Pancreas (tissue), 10 donors: Measurements from ENCODE around the gene TYW1B. TPM values are rescaled to one million over a fixed set of nuclear protein-coding genes. Genes with fewer than 3 reads are reported as not detected.
"Not testable (repeated sequence)": the region's sequence is repeated elsewhere in the genome, so short reads cannot be mapped to it uniquely, and the experiment has no call there.

ENCODE experiments used
- ATAC-seq, 4 donors: fragments of 200-7000 bp; cut with Tn5 transposase; one replicate each; pipeline versions ENCODE4 v1.8.0 to v1.9.1; 2020; ENCODE audit warnings: mild to moderate bottlenecking in 4 of 4, moderate library complexity in 4 of 4
- DNase-seq, 6 donors: peaks; one replicate each; pipeline ENCODE4 v3.0.0-alpha.2; 2020
- FAIRE-seq: peaks from 2 replicates; lab custom pipeline; 2012; peaks lifted over from hg19 to GRCh38; lab: Jason Lieb, UNC
- H3K27ac ChIP-seq, 4 donors: fragments of 200-600 bp; sonication (generic); 1 replicate in 3 of 4; 2 replicates in 1 of 4; pipeline versions ENCODE4 v1.5.0 to v1.8.0; 2020
- H3K27me3 ChIP-seq, 4 donors: fragments of 200-600 bp; one replicate each; pipeline ENCODE4 v1.8.0; 2021
- H3K36me3 ChIP-seq, 3 donors: fragments of 200-600 bp; sonication (generic) in 1 of 3; one replicate each; pipeline versions ENCODE4 v1.5.0 to v1.8.0; 2020 to 2021
- H3K4me1 ChIP-seq, 3 donors: fragments of 200-600 bp; one replicate each; pipeline ENCODE4 v1.8.0; 2021
- H3K4me3 ChIP-seq, 4 donors: fragments of 200-600 bp; sonication (generic) in 2 of 4; one replicate each; pipeline versions ENCODE4 v1.5.0 to v1.8.0; 2020 to 2021
- H3K9me3 ChIP-seq, 4 donors: fragments of 200-600 bp; one replicate each; pipeline ENCODE4 v1.8.0; 2021
- WGBS, 2 donors: extraction: QIAGEN DNeasy Blood & Tissue Kit; methylation state at CpG; one replicate each; pipeline ENCODE4 v1.1.7; 2013; 5-methylcytosine and 5-hydroxymethylcytosine counted together
- intact Hi-C, 3 donors: fragments of 100-400 bp; cut with DNase I; formaldehyde crosslinking; loops; one replicate each; pipeline versions ENCODE4 v1.11.1 to v1.14.2; 2022
- polyA plus RNA-seq, 2 donors: library from polyadenylated mRNA; stranded (reverse); fragments of 200-250 nt; gene quantifications; one replicate each; pipeline ENCODE4 v1.2.3, GENCODE V29; 2013
- total RNA-seq, 6 donors: library from RNA; stranded (reverse); fragmentation: NEBNext Ultra II Directional in 4 of 6; extraction: Animal tissue kit (Norgen Biotek cat#: 25700) in 4 of 6; gene quantifications; one replicate each; pipeline versions ENCODE4 v1.2.1 to v1.2.4, GENCODE V29; 2021 to 2023
- TF ChIP-seq, protein P1 (sequence below), 4 donors: fragments of 200-600 bp; sonication (generic) in 3 of 4; IDR thresholded peaks; one replicate each; pipeline versions ENCODE4 v1.5.0 to v1.8.0; 2021; ENCODE audit warnings: antibody characterized with exemption in 4 of 4
- donor health status: healthy with polysubstance abuse.
- donor health status: DM: no; HTN: no; CAD: no; lungs with moderate emphysema.
- donor health status: DM: no; HTN: no; CAD: no.
- donor health status: control.
- donor health status: control.
- donor health status: Bipolar disorder and iron deficiency.
- donor health status: DM: yes; HTN: yes; CAD: no.
- donor health status: DM: no; HTN: no; CAD: no.
- donor health status: DM: no; HTN: no; CAD: no.
- donor health status: DM: yes; HTN: yes; CAD: no.

Gene TYW1B
- total and polyA plus RNA-seq, 8 donors: 0.92 to 5.7 (median 1.8) TPM

DNA sequence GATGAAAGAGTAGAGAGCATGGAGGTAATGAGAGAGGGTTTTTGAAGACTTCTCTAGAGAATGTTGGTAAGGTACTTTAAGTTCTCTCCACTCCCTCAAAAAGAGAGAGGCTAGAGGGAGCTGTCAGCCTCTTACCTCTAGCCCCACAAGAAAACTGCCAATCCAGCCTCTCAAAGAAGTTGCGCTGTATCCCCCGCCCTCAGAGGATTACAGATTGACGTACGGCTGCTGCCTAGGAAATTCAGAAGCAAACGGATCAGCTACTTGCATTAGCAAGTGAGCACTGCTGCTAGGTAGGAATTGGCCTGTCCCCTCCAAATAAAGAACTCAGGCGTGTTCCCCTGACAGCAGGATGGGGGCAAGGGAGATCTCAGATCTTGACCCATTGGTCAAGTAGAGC lies 34.2 kb downstream of the TYW1B start:
- no peaks in the 10 kb centered on the region for H3K4me1 ChIP-seq
- H3K27me3 ChIP-seq: no peaks in the 10 kb centered on the region
- no peak overlapping the region for H3K4me3 ChIP-seq
- intact Hi-C loops: no loop called here
- TF ChIP-seq, protein P1, sequence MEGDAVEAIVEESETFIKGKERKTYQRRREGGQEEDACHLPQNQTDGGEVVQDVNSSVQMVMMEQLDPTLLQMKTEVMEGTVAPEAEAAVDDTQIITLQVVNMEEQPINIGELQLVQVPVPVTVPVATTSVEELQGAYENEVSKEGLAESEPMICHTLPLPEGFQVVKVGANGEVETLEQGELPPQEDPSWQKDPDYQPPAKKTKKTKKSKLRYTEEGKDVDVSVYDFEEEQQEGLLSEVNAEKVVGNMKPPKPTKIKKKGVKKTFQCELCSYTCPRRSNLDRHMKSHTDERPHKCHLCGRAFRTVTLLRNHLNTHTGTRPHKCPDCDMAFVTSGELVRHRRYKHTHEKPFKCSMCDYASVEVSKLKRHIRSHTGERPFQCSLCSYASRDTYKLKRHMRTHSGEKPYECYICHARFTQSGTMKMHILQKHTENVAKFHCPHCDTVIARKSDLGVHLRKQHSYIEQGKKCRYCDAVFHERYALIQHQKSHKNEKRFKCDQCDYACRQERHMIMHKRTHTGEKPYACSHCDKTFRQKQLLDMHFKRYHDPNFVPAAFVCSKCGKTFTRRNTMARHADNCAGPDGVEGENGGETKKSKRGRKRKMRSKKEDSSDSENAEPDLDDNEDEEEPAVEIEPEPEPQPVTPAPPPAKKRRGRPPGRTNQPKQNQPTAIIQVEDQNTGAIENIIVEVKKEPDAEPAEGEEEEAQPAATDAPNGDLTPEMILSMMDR (IDR thresholded peaks at IDR 0.05): no peak
- DNase-seq: no peak
- no peak overlapping the region for H3K27ac ChIP-seq
- no peak for FAIRE-seq
- 93 to 98% methylated on average over 6 of the region's 6 CpGs for WGBS, 2 donors
- ATAC-seq: no peak
- H3K9me3 ChIP-seq: no peaks in the 10 kb centered on the region
- no peaks in the 10 kb centered on the region for H3K36me3 ChIP-seq

DNA sequence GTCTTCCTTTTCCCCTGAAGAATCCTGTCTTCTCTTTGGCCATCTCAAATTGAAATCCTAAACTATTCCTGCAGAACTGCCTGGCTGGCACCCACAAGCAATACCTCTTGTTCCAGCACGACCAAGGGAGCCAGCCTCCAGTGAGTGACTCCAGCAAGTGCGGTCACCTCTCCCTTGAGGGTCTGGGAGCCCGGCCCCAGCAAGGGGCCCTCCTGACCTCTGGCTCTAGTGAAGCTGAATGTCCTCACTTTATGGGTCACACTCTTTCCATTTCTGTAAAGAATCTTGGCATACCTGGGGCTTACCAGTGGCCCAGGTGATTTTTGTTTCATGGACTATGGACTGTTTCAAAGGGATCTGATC lies 37.3 kb downstream of the TYW1B start:
- H3K4me3 ChIP-seq, H3K36me3 ChIP-seq, DNase-seq, H3K27me3 ChIP-seq, FAIRE-seq, intact Hi-C loops, H3K27ac ChIP-seq, H3K9me3 ChIP-seq, H3K4me1 ChIP-seq: not testable (repeated sequence)
- 71 to 89% methylated on average over 1 to 3 of the region's 3 CpGs for WGBS, 2 donors
- ATAC-seq: peak in 1 of 4 donors; percentile 15

DNA sequence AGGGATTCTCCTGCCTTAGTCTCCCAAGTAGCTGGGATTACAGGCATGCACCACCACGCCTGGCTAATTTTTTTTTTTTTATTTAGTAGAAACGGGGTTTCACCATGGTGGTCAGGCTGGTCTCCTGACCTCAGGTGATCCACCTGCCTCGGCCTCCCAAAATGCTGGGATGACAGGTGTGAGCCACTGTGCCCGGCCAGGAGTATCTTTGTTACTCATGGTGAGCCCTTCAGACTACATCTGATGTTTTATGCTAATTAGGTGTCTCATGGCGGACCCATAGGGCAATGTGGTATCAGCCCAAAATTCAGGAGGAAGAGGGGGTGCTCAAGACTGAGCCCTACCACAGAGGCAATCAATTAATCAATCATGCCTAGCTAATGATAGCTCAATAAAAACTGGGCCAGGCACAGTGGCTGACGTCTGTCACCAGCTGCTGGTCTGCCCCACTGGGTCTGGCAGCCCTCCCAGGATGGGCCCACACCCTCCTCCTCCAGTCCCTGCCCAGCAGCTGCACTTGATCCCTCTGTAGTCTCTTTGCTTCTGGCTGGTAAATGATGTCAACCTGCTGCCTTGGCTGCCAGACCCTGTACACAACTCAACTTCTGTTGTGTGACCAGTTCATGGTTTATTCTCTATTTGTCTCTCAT lies 37.8 kb downstream of the TYW1B start:
- H3K4me1 ChIP-seq, FAIRE-seq, H3K4me3 ChIP-seq, intact Hi-C loops, H3K36me3 ChIP-seq, H3K27me3 ChIP-seq, H3K9me3 ChIP-seq, H3K27ac ChIP-seq: not testable (repeated sequence)
- 70 to 72% methylated on average over 5 to 6 of the region's 6 CpGs for WGBS, 2 donors
- ATAC-seq (peak; percentile 31 to 90 (median 84)), DNase-seq (peak in 3 of 6 donors; percentile 5 to 24 (median 17))

DNA sequence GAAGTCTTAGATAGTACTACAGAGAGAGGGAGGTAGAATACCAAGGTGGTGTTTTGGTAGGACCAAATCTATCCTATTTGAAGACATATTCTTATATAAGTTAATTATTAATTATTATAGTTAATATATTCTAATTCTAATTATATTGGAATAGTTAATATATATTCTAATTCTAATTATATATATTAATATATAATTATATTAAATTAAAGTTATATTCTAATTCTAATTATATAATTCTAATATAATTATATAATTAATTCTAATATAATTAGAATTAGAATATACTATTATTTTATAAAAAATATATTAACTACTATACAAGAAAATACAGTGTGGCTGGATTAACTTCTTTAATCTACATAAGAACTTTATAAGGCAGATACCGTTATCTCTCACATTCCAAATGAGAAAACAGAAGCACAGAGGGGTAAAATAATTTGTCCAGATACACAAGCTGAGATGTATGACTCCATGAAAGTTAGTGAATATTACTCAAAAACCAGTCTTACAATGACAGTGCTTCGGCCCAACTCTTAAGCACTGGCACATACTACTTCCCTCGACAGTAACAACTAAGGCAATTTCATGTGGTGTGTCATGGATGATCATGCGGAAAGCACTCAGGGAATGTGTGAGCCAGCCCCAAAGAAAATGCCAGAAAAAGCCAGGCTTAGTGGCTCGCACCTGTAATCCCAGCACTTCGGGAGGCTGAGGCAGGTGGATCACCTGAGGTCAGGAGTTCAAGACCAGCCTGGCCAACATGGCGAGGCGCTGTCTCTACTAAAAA lies 42.6 kb downstream of the TYW1B start:
- H3K4me3 ChIP-seq: no peak overlapping the region
- no peak for ATAC-seq
- TF ChIP-seq, protein P1 (IDR thresholded peaks at IDR 0.05): no peak
- intact Hi-C loops: no loop called here
- H3K27me3 ChIP-seq: no peaks in the 10 kb centered on the region
- no peaks in the 10 kb centered on the region for H3K9me3 ChIP-seq
- no peaks in the 10 kb centered on the region for H3K36me3 ChIP-seq
- no peaks in the 10 kb centered on the region for H3K4me1 ChIP-seq
- no peak overlapping the region for H3K27ac ChIP-seq
- FAIRE-seq: peak; percentile 87
- WGBS, 2 donors: 85 to 89% methylated on average over 8 of the region's 8 CpGs
- no peak for DNase-seq

DNA sequence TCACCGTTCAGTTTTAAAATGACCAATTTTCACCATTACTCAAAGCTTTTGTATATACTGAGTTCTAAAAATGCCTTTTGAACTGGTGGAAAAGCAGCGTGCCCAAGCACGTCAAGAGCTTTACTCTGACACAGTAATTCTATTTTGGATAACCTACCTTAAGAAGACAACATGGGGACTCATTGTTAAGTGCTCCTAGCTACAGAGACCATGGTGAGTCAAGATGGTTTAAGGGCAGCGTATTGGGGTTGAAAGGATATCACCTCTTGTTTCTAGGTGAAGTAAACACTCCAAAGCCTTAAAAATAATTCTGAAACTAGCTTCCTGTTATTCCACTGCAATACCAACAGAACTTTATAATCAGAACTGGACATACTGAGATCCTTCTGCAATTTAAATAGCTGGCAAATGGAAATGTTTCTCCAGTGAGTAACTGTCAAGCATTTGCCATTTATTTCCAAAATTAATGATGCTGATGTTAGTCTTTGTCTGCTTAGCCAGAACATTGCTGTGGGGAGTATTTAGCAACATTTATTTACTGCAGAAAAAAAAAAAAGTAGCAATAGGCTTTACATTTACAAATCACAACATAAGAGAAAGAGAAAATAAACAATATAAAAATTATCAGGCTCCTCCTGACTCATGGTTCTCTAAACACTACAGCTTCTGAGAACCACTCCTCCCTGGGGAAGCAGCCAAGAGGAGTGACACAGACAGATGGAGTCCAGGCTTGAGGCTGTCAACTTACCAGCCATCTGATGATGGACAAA lies 44.2 kb downstream of the TYW1B start:
- peak in 1 of 6 donors; percentile 20 for DNase-seq
- FAIRE-seq: peak; percentile 13
- intact Hi-C loops, H3K36me3 ChIP-seq, H3K27ac ChIP-seq, H3K9me3 ChIP-seq, H3K4me1 ChIP-seq, H3K4me3 ChIP-seq, H3K27me3 ChIP-seq: not testable (repeated sequence)
- 69 to 82% methylated on average over 4 of the region's 4 CpGs for WGBS, 2 donors
- ATAC-seq: peak in 3 of 4 donors; percentile 77 to 88 (median 84)

DNA sequence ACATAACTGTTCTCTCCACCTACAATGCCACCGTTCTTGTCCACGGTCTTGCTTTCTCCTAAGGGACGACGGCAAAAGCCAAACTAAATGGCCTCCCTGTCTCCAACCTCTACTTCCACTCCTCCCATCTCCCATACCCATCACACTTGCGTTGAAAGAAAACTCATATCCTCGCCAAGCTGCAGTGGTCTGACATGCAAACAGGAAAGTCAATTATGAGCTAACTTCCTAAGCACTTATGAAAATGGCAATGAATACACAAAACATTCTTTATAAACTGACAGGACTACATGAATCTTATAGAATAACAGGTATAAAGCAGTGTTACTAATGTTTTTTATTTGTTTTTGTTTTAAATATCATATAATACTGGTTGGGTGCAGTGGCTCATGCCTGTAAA lies 46.4 kb downstream of the TYW1B start:
- no peak for ATAC-seq
- intact Hi-C loops: no loop called here
- Histone ChIP-seq H3K36me3 (no peaks in the 10 kb centered on the region), H3K27ac (no peak overlapping the region), H3K4me3 (no peak overlapping the region), H3K4me1 (no peaks in the 10 kb centered on the region), H3K27me3 (no peaks in the 10 kb centered on the region), H3K9me3 (no peaks in the 10 kb centered on the region)
- TF ChIP-seq, protein P1 (IDR thresholded peaks at IDR 0.05): no peak
- no peak for DNase-seq
- FAIRE-seq: no peak
- 87 to 92% methylated on average over 6 of the region's 6 CpGs for WGBS, 2 donors
